NCI-H510A (cell line): Measurements from ENCODE around the gene SETD2.
"Not testable (repeated sequence)": the region's sequence is repeated elsewhere in the genome, so short reads cannot be mapped to it uniquely, and the experiment has no call there.

Experiments used
- DNase-seq: peaks from one replicate; lab custom pipeline; 2025; lab: John Stamatoyannopoulos, UW

Gene SETD2

DNA sequence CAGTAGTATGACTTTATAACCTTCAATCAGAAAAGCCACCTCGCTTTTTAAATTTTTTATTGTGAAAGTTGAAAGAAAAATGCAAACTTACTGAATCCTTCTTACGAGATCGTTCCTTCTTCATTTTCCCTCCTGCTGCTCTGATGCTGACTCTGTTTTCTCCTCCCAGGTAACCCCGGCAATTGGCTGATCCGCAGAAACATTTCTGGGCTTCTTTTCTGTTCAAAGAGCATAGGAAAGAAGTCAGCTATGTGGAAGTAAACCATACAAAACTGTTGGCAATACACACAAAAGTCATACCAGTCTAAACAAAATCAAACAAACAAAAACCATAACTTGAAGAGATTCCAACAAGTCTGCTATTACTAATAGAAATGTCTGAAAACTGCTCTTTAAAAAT, 66.0 kb downstream of the SETD2 start:
- DNase-seq, result no peak

DNA sequence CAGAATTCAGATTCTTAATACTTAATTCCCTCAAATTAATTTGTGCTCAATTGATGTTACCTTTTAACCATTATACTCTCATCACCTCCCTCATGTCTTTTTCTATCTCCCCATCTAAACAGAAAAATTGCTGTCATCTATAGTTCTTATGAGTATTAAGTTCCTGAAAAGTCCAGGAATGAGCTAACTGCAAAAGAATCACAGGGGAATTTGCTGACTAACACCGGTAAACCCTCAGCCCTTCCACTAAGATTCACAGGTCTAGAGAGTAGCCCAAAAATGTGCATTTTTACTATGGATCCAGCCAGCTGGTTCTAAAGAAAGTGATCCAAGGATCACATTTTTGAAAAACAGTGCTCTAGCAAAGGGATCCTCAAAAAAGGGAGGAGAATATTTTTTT, 67.0 kb downstream of the SETD2 start:
- DNase-seq, result no peak

DNA sequence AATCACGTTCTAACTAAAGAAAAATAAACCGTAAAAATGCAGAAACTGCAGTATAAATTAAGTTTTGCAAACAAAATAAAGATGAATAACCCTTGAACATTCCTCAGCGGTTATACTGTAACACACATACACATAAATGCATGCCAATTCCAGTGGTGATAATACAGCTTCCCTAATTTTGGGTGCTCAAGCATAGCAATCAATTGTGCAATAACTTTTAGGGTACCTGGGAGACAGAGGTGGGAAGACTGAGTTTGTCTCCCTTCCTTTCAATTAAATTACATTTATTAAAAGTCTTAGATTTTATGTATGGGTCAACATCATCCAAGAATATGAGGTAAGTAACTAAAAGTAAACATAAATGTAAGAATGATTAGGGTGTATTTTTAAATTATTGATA, 71.8 kb downstream of the SETD2 start:
- DNase-seq, result no peak

DNA sequence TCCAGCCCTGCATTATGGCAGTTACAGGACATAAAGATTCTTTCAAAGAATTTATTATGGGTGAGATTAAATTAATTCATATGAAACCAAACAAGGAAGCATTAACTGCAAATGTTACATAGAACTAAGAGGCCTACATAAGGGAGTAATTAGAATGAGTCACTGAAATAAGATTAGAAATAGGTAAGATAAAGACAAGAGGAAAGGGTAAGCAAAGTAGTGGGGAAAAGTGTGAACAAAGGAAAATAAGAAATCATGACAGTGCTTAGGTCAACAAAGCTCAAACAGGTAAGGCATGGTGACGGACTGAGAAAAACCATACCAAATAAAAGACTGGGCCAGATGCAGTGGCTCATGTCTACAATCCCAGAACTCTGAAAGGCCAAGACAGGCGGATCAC, 74.3 kb downstream of the SETD2 start:
- no peak for DNase-seq

DNA sequence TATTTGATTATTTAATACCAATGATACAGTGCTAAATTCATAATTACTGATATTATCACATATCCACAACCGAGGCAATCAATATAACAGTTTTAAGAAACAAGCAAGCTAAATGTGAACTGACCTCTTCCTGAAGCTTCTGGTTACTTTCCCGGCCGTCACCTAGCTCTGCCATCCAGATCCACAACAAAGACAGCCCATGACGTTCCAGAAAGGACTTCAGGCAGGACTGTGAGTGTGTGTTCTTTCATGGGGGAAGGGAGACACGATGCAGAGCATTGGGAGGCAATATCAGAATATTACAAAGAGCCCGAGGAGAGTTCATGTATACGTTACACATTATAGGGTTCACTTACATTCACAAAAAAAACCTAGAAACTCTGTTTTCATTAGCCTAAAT, 77.8 kb downstream of the SETD2 start:
- DNase-seq, result no peak

DNA sequence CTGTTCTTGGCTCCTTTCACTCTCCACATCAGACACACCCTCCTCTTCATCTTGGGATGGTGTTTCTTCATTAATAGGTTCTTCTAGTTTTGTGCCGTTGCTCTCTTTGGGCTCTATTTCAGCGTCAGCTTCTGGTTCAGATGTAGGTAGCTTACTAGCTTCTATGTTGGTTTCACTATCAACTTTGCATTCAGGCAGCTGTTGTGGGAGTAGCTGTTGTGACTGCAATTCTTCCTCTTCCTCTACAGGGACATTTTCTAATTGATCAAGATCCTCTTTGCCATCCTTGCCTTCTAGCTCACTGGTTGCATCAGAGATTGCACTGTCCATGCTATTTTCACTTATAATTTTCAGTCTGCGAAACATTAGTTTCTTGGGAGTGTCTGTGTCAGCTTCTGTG, 80.1 kb downstream of the SETD2 start:
- no peak for DNase-seq

DNA sequence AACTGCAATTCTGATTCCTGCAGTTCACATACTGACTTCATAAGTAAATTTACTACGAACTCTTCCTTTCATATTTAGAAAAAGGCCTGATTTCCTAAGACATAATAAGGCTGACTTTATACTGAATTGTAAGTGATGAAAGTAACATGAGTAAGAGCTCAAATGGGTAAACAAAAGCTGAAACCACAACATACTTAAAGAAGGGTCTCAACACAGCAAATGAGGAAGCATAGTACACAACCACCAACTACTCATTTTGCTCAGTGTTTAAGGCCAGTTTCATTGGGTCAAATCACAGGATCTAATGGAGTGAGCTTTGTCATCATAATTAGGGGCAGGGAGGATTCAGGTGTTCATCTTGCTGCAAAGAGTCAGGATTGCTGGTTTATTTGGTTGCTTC, 81.4 kb downstream of the SETD2 start:
- DNase-seq, result no peak

DNA sequence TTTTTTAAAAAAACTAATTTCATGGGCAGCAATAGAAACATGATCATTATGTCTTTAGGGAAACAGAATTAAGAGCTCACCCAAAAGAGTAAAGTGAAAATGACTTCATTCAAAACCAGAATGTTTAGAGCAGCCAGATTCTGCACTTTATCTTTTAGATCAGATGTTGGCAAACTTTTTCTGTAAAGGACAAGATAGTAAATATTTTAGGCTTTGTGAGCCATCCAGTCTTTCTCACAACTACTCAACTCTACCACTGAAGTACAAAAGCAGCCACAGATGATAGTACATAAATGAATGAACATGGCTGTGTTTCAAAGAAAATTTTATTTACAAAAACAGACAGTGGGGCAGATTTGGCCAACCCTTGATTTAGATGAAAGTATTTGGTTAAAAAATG, 84.5 kb downstream of the SETD2 start:
- no peak for DNase-seq

DNA sequence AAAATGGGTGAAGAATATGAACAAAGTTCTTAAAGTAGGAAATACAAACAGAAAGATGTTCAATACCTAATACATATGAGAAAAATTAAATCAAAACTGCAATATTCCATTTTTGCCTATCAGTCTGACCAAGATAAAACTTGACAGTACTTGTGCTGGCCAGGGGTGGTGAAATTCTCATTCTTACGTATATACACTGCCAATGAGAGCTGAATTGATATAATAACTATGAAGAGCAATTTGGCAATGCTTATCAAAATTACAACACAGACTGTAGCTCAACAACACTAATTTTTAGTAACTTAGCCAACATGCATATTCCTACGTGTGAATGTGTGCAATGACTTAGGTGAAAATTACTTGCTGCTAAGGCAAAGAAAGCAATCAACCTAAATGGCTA, 90.2 kb downstream of the SETD2 start:
- DNase-seq, result no peak

DNA sequence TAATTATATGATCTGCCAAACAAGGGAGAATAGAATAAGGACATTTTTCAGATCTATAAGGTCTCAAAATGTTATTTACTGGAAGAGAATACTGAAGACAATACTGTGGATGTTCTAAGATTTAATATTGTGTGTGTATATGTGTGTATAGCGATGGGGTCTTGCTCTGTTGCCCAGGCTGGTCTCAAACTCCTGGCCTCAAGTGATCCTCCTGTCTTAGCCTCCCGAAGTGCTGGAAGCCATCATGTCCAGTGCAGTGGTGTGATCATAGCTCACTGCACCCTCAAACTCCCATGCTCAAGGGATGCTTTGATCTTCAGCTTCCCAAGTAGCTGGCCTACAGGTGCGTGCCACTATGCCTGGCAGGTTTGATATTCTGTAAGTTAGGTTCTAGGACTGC, 93.1 kb downstream of the SETD2 start:
- no peak for DNase-seq

DNA sequence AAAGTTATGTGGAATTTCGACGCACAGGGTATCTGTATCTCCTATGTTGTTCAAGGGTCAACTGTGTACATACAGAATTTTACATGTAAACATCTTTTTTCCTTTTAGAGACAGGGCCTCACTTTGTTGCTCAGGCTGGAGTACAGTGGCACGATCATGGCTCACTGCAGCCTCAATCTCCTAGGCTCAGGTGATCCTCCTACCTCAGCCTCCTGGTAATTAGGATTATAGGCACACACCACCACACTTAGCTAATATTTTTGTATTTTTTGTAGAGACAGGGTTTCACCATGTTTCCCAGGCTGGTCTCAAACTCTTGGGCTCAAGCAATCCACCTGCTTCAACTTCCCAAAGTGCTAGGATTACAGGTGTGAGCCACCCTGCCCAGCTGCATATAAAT, 97.7 kb downstream of the SETD2 start:
- not testable (repeated sequence) for DNase-seq

DNA sequence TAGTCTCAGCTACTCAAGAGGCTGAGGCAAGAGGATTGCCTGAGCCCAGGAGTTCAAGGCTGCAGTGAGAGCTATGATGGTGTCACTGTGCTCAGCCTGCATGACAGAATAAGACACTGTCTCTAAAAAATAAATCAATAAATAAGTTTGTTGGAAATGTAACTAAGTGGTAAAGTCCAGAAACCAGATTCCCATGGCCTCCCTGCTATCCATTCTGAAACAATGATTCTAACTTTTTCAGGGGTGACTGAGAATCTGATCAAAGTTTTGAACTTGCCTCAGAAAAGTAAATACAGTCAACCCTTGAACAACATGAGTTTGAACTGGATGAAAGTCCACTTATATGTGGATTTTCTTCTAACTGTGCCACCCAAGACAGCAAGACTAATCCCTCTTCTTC, 98.2 kb downstream of the SETD2 start:
- no peak for DNase-seq

DNA sequence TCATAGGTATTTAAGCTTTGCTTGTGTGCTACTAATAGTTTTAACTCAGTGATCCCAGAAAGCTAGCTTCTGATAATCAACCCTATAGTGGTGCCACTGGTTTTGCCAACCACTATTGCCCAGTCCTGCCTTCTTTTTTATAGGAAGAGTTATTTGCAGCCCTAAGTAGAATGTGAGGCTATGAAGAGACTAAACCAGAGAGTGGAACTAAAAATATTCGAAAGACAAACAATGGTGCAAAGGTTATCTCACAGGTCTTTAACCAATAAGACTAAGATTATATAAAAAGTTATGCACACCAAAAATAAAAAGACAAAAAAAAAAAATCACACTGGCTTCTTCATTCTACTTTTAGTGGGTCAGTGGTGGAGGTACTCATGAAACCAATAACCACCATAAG, 98.9 kb downstream of the SETD2 start:
- DNase-seq, result no peak

DNA sequence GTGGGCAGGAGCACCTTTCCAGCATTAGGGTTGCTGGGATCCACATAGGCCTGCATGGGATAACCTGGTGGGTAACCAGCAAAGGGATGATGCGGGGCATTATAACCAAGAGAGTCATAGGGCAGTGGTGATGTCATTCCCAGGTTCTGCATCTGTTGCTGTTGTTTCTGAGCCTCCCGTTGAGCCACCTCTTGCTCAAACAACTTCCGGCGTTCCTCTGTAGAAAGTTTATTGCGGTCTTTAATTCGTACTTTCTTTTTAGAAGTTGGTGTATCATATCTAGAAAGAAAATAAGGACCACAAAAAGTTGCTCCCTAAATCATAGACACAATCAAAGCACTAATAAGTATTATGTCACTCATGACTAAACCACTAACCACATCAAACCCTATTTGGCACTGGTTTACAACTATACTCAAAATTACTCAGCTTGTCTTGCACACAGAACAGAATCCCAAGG, 106.7 kb downstream of the SETD2 start:
- DNase-seq, result no peak

DNA sequence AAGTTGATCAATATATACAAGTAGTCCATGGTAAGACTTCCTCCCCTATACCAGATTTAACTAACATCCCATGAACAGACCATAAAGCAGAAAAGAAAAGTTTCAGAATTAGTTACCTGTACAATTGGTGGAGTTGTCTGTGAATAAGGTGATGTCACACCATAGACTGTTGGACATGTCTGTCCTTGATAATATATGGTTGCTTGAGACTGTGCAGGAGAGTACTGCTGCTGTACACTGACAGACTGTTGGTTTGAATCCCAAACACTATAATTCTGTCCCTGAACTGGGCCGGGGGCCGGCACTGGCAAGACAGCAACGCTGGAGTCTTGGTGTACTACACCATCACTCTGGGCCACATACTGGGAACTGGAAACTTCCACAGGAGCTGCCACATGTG, 107.2 kb downstream of the SETD2 start:
- DNase-seq, result no peak

DNA sequence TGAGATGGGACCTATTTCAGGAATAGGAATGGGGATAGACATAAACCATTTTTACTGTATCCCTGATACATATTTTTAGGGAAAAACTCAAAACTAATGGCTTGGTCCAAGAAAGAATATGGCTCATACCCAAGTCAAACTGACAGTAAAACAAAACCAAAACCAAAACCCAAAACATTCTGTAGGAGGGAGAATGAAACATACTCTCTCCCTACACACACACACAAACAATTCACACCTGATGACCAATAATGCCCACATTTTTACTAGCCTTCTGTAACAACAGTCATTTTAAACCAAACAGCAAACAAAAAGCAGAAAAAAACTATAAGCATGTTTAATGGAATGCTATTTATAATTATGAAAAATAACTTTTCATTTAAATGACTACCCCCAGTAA, 109.5 kb downstream of the SETD2 start:
- no peak for DNase-seq

DNA sequence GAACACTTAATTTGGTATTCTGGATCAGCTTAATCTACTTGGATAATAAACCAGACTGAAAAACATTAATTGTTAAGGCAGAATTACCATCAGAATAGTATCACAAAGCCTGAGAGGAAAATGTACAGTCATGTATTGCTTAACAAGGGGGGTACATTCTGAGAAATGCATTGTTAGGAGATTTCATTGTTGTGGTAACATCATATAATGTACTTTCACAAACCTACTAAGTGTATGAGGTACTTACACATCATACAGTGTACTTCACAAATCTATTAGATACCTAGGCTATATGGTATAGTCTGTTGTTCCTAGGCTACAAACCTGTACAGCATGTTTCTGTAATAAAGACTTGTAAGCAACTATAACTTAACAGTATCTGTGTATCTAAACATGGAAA, 116.2 kb downstream of the SETD2 start:
- DNase-seq, result no peak

DNA sequence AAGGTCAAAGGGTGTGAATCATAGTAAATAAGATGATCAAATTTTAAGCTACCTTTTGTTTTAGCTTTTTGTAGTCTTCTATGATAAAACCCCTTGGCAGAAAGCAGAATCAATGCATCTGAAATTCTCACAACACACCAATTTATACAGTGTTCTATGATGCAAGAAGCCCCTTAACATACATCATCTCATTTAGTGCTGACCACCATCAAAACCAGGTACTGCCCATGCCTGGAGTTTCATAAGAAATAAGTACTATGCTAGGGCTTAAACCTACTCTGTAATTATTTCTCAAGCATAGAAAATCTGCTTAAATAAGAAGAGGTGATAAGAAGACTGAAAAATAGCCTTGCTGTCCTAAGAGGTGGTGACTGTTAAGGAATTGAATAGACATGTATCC, 116.8 kb downstream of the SETD2 start:
- no peak for DNase-seq

DNA sequence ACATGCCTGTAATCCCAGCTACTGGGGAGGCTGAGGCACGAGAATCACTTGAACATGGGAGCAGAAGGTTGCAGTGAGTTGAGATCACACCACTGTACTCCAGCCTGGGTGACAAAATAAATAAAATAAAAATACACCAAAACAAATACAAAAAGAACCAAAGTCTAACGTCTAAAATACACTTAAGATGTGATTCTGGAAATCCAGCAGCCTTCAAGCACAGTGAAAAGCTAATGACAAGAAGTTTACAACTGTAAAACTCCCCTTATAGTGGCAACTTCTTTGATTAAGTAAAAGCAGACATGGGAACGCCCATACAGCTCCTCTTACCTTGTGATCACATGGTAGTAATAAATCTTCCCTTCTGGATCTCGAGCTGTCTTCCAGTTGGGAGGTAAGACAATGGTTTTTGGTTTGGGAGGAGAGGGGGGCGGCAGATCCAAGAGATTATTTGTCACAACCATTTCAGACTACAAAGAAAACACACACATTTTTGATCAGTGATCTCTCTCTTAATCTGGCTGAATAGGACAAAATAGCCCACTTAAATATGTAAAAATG, 121.6 kb downstream of the SETD2 start:
- no peak for DNase-seq

DNA sequence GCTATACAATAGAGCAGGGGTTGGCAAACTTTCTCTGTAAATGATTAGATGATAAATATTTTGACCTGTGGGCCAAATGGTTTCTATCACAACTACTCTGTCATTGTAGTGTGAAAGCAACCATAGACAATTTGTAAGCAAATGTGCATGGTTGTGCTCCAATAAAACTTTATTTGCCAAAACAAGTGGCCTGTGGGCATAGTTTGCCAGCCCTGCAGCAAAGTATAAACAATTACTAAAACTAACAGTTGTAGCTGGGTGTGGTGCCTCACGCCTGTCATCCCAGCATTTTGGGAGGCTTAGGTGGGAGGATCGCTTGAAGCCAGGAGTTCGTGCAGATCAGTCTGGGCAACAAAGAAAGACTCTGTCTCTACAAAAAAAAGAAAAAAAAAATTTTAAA, 122.8 kb downstream of the SETD2 start:
- DNase-seq, result no peak

DNA sequence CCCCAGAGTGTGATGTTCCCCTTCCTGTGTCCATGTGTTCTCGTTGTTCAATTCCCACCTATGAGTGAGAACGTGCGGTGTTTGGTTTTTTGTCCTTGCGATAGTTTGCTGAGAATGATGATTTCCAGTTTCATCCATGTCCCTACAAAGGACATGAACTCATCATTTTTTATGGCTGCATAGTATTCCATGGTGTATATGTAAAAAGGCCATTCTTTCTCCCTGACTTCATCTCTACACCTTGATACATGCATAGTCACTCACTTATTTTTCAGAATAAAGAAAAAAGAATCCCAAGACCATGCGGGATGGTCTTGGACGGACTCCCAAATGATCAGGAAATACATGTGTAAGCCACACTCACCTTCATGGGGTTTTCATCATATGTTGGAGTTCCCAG, 126.6 kb downstream of the SETD2 start:
- DNase-seq, result not testable (repeated sequence)

DNA sequence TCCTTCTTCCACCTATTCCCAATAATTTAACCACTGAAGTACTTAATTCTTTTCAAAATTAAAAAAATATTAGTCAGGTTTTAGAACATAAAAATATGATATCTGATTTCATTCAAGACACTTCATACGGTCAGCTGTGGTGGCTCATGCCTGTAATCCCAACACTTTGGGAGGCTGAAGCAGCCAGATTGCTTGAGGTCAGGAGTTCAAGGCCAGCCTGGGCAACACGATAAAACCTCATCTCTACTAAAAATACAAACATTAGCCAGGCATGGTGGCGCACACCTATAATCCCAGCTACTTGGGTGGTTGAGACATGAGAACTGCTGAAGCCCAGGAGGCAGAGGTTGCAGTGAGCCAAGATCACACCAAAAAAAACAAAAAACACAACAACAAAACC, 127.8 kb downstream of the SETD2 start:
- no peak for DNase-seq

DNA sequence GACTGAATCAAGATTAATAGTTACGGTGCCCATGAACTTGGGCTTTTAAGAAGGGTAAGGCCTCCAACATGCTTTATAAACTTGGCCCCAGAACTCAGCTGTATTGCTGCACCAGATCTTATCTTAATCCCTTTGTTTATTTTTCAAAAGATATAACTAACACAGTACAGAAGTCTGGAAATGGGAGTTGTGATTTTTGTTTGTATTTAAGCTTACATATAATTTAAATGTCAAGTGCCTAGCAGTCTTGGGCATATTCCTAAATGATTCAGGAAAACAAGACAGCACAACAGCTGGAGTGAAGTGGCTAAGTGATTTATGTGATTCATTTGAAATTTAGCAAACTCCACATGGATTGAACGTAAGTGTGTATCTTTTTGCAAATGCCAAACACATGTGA, 128.3 kb downstream of the SETD2 start:
- DNase-seq, result no peak

DNA sequence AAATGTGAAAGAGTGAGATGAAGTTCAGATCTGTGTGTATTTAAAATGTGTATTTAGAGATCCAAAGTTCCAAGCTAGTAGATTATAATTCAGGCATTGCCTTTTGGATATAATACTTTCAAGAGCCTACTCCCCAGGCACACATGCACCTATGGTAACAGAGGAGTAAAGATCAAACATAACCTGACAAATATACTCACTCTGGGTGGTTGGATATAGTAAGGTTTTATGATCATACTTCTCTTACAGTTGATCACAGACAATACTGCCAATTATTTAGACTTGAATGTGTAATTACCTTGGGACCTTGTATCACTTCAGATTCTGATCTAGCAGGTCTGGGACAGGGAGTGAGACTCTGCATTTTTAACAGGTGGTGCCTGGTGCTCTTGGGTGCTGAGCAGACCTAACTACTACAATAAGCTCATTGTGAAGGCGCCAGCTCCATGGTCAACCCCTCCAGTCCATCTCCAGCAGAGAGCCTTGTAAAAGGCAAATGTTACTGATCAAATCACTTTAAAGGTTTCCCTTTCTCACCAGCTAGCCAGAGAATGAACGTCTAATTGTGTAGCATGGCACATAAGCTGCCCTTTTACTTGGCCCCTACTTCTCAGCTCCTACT, 128.9 kb downstream of the SETD2 start:
- DNase-seq, result no peak
